AG04449 (cell line): ENCODE results near the gene IL10RA.

Experiments used
- CTCF ChIA-PET: fragments of 350-600 bp; formaldehyde crosslinking; extraction: SDS; loops from one replicate; lab custom pipeline; 2021; ENCODE audit warnings: antibody characterized with exemption; lab: Yijun Ruan, JAX
- POLR2A ChIA-PET: fragments of 400-600, 350-600 bp; formaldehyde crosslinking; extraction: SDS; loops from one replicate; lab custom pipeline; 2020; ENCODE audit warnings: antibody characterized with exemption, inconsistent platforms; lab: Yijun Ruan, JAX
- DNase-seq: peaks from one replicate; pipeline ENCODE4 v3.0.0-alpha.2; 2010; ENCODE audit warnings: low read depth, low spot score
- H3K4me3 ChIP-seq: 2 replicates; pipeline ENCODE4 v1.5.1; 2011; ENCODE audit warnings: low read depth, mild to moderate bottlenecking, control low read depth, low read length
- CTCF ChIP-seq: IDR thresholded peaks from one replicate; pipeline ENCODE4 v1.5.1; 2011; ENCODE audit warnings: mild to moderate bottlenecking, moderate library complexity, low read length, control low read depth, inconsistent platforms; ENCODE audit not compliant: insufficient read depth; ENCODE audit errors: missing control alignments

Gene IL10RA

GRCh38 chr11:117978991-117979390, 7.2 kb upstream of the IL10RA start:
- POLR2A ChIA-PET: no interaction called here
- no peak for DNase-seq
- TF ChIP-seq CTCF: no peak
- CTCF ChIA-PET: interaction anchor here (1.4 kb wide), 1 partner anchor 74 kb away, joined by 3 read pairs; no protein-coding TSS in a partner anchor
- no peak overlapping the region for H3K4me3 ChIP-seq

GRCh38 chr11:117979481-117980211, 6.5 kb upstream of the IL10RA start:
- CTCF ChIA-PET: interaction anchor here (1.4 kb wide), 1 partner anchor 73 kb away, joined by 3 read pairs; no protein-coding TSS in a partner anchor
- DNase-seq: no peak
- no peak for TF ChIP-seq CTCF
- H3K4me3 ChIP-seq: no peak overlapping the region
- POLR2A ChIA-PET: no interaction called here

- TF ChIP-seq CTCF: no peak
- no peak overlapping the region for H3K4me3 ChIP-seq
- ChIA-PET CTCF (no interaction called here), POLR2A (no interaction called here)
- DNase-seq: no peak
These were observed 5.9 kb upstream of the IL10RA start for GRCh38 chr11:117980280-117980679.

GRCh38 chr11:117980720-117981119, 5.5 kb upstream of the IL10RA start:
- H3K4me3 ChIP-seq: no peak overlapping the region
- POLR2A ChIA-PET: no interaction called here
- no peak for TF ChIP-seq CTCF
- DNase-seq: no peak
- CTCF ChIA-PET: no interaction called here

- no peak for TF ChIP-seq CTCF
- no peak overlapping the region for H3K4me3 ChIP-seq
- ChIA-PET CTCF (interaction anchor here (1.5 kb wide), 1 partner anchor 36 kb away, joined by 3 read pairs; no protein-coding TSS in a partner anchor), POLR2A (no interaction called here)
- DNase-seq: no peak
These were observed 3.1 kb upstream of the IL10RA start for GRCh38 chr11:117983163-117983475.

GRCh38 chr11:117984476-117984875, 1.7 kb upstream of the IL10RA start:
- TF ChIP-seq CTCF: no peak
- DNase-seq: no peak
- ChIA-PET POLR2A (no interaction called here), CTCF (no interaction called here)
- no peak overlapping the region for H3K4me3 ChIP-seq
